Ovary (tissue), 3 donors: ENCODE measurements around the gene RPL36.

Experiments used
- CTCF ChIP-seq, 3 donors: fragments of 450-650 bp in 2 of 3; fragments of 200-600 bp in 1 of 3; IDR thresholded peaks; one replicate each; pipeline versions ENCODE4 v1.5.1 to v1.8.0; 2016 to 2022; ENCODE audit warnings: antibody characterized with exemption in 3 of 3, mild to moderate bottlenecking in 1 of 3
- POLR2A ChIP-seq: fragments of 450-650 bp; IDR thresholded peaks from one replicate; pipeline ENCODE4 v1.6.1; 2017; ENCODE audit warnings: antibody characterized with exemption, mild to moderate bottlenecking, moderate library complexity
- donor health status: DM: no; HTN: no; CAD: no.

GRCh38 chr19:5686326-5686646 lies 3.8 kb upstream of the RPL36 start:
- TF ChIP-seq POLR2A (no peak), CTCF (IDR thresholded peaks at IDR 0.05) (no peak)
